C4-2B (cell line): Measurements from ENCODE around the gene SLC39A11.
"Not testable (repeated sequence)": the region's sequence is repeated elsewhere in the genome, so short reads cannot be mapped to it uniquely, and the experiment has no call there.

Experiments
- H3K27ac ChIP-seq: fragments of 450-650 bp; 2 replicates; pipeline ENCODE4 v1.5.1; 2017
- CTCF ChIP-seq: fragments of 450-650 bp; conservative IDR thresholded peaks from 2 replicates; pipeline ENCODE4 v1.5.1; 2017; ENCODE audit warnings: mild to moderate bottlenecking
- ZFX ChIP-seq: fragments of 450-650 bp; IDR thresholded peaks from 2 replicates; pipeline ENCODE4 v1.6.1; 2017

The SLC39A11 gene

GRCh38 chr17:72789711-72790110, 302.8 kb downstream of the SLC39A11 start:
- no peak overlapping the region for H3K27ac ChIP-seq
- TF ChIP-seq CTCF (no peak), ZFX (no peak)

DNA sequence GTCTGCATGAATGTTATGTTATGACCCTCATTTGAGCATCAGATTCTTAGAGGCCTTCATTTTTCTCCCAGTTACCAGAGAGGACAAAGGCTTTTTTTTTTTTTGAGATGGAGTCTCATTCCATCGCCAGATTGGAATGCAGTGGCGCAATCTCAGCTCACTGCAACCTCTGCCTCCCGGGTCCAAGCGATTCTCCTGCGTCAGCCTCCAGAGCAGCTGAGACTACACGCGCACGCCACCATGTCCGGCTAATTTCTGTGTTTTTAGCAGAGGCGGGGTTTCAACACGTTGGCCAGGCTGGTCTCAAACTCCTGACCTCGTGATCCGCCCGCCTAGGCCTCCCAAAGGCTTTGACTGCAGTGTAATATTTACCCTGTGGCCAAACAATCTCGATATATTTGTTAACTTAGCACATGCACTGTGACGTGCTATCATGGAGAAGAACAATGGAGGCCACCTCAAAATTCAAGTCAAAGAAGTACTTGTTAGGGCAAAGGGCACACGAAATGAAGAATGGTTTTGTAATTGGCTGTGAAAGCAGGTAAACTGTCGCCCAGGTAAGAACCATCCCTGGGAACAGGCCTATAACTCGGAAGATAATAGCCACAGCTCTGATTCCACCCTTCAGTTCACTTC, 303.4 kb downstream of the SLC39A11 start:
- TF ChIP-seq ZFX (no peak), CTCF (no peak)

GRCh38 chr17:72786209-72786608, 306.3 kb downstream of the SLC39A11 start:
- H3K27ac ChIP-seq = no peak overlapping the region
- TF ChIP-seq ZFX (no peak), CTCF (no peak)

More for the DNA sequence above, 303.4 kb downstream of the SLC39A11 start:
- no peak overlapping the region for H3K27ac ChIP-seq

- TF ChIP-seq ZFX = no peak
- H3K27ac ChIP-seq = no peak overlapping the region
Measured at GRCh38 chr17:72782985-72783701, 309.3 kb downstream of the SLC39A11 start.

- H3K27ac ChIP-seq = not testable (repeated sequence)
Measured at GRCh38 chr17:72782437-72782836, 310.1 kb downstream of the SLC39A11 start.

DNA sequence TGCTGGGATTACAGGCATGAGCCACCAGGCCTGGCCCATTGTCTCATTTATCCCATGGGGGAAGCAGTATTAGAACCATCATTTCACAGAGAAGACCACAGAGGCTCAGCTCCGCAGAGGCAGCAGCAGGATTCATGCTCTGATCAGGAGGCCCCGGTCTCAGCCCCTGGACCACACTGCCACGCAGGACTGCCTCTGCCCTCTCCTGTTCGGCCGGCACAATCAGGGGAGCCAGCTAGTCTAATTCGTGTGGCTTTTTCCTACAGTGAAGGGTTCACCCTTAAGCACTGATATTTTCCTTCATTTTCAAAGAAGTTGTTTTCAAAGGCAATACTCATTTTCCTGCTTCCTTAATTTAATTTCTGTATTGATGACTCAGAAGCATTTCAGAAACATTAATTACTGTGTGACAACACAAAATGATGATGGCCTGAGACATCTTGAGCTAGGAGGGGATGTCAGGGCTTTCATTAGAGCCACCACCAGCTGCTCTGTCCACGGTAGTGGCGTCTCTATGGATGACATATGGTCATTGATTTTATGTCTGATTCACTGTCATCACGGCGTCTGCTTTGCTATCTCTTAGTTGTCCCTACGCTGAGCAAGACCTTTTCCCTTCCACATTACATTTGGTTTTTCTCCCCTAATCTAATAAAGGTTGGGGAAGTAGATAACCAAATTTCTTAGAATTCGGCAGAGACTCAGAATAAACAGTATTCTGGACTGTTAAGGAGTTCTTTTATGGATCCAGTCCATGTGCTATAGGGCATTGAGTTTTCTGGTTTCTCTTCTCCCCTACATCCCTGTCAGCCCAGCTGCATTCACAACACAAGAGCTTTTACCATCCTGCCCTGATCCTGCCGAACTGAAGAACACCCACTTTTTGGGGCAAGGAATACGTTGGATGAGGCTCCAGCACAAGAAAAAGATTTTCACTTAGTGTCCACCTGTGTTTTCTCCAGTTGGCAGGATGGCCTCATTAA, 314.0 kb downstream of the SLC39A11 start:
- no peak overlapping the region for H3K27ac ChIP-seq
- no peak for TF ChIP-seq ZFX

GRCh38 chr17:72775919-72776318, 316.6 kb downstream of the SLC39A11 start:
- TF ChIP-seq ZFX = no peak
- no peak for TF ChIP-seq CTCF
- no peak overlapping the region for H3K27ac ChIP-seq

GRCh38 chr17:72775237-72775636, 317.3 kb downstream of the SLC39A11 start:
- H3K27ac ChIP-seq = no peak overlapping the region
- TF ChIP-seq ZFX (no peak), CTCF (no peak)
